CD4-positive, alpha-beta T cell treated with Interleukin-12 subunit alpha and Interleukin-12 subunit beta, for 1 hour (primary cell): Measurements from ENCODE around the gene RPH3AL.

Experiments
- DNase-seq: peaks from one replicate; pipeline ENCODE4 v3.0.0-alpha.2; 2020

The RPH3AL gene

GRCh38 chr17:313911-314613, 38.5 kb downstream of the RPH3AL start:
- no peak for DNase-seq

GRCh38 chr17:313231-313630, 39.4 kb downstream of the RPH3AL start:
- DNase-seq = no peak

- DNase-seq = no peak
These were observed 40.0 kb downstream of the RPH3AL start for GRCh38 chr17:312476-313148.

GRCh38 chr17:311119-311782, 41.4 kb downstream of the RPH3AL start:
- DNase-seq = no peak

- DNase-seq = no peak
These were observed 42.2 kb downstream of the RPH3AL start for GRCh38 chr17:310111-311010.

- DNase-seq = no peak
These were observed 43.2 kb downstream of the RPH3AL start for GRCh38 chr17:309361-309888.

GRCh38 chr17:307741-308507, 44.7 kb downstream of the RPH3AL start:
- DNase-seq = no peak

GRCh38 chr17:307295-307691, 45.3 kb downstream of the RPH3AL start:
- DNase-seq = no peak

- no peak for DNase-seq
These were observed 45.9 kb downstream of the RPH3AL start for GRCh38 chr17:306536-307294.

- no peak for DNase-seq
These were observed 46.5 kb downstream of the RPH3AL start for GRCh38 chr17:306116-306515.

GRCh38 chr17:305090-305976, 47.3 kb downstream of the RPH3AL start:
- no peak for DNase-seq

- no peak for DNase-seq
These were observed 48.1 kb downstream of the RPH3AL start for GRCh38 chr17:304461-304860.

- no peak for DNase-seq
These were observed 49.4 kb downstream of the RPH3AL start for GRCh38 chr17:303168-303567.

- no peak for DNase-seq
These were observed 50.3 kb downstream of the RPH3AL start for GRCh38 chr17:302300-302698.

GRCh38 chr17:301681-302299, 50.8 kb downstream of the RPH3AL start:
- DNase-seq = no peak

GRCh38 chr17:300881-301280, 51.7 kb downstream of the RPH3AL start:
- no peak for DNase-seq

- no peak for DNase-seq
These were observed 53.1 kb downstream of the RPH3AL start for GRCh38 chr17:299546-299945.

- no peak for DNase-seq
These were observed 53.7 kb downstream of the RPH3AL start for GRCh38 chr17:298791-299450.

GRCh38 chr17:297758-298157, 54.8 kb downstream of the RPH3AL start:
- DNase-seq = no peak
